HPDE6-E6E7 (cell line): ENCODE results near the gene VEGFD.
"Not testable (repeated sequence)": the region's sequence is repeated elsewhere in the genome, so short reads cannot be mapped to it uniquely, and the experiment has no call there.

Experiments used
- DNase-seq: peaks from one replicate; pipeline ENCODE4 v3.0.0; 2011; ENCODE audit warnings: missing footprints; ENCODE audit errors: extremely low spot score

Gene VEGFD

DNA sequence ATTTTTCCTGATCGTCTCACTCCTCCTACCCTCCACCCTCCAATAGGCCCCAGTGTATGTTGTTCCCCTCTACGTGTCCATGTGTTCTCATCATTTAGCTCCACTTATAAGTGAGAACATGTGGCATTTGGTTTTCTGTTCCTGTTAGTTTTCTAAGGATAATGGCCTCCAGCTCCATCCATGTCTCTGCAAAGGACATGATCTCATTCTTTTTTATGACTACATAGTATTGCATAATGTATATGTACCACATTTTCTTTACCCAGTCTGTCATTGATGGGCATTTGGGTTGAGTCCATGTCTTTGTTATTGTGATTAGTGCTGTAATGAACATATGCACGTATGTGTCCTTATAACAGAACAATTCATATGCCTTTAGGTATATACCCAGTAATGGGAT is 78.3 kb downstream of the VEGFD start:
- DNase-seq: not testable (repeated sequence)

GRCh38 chrX:15301924-15302323 is 82.3 kb downstream of the VEGFD start:
- no peak for DNase-seq

DNA sequence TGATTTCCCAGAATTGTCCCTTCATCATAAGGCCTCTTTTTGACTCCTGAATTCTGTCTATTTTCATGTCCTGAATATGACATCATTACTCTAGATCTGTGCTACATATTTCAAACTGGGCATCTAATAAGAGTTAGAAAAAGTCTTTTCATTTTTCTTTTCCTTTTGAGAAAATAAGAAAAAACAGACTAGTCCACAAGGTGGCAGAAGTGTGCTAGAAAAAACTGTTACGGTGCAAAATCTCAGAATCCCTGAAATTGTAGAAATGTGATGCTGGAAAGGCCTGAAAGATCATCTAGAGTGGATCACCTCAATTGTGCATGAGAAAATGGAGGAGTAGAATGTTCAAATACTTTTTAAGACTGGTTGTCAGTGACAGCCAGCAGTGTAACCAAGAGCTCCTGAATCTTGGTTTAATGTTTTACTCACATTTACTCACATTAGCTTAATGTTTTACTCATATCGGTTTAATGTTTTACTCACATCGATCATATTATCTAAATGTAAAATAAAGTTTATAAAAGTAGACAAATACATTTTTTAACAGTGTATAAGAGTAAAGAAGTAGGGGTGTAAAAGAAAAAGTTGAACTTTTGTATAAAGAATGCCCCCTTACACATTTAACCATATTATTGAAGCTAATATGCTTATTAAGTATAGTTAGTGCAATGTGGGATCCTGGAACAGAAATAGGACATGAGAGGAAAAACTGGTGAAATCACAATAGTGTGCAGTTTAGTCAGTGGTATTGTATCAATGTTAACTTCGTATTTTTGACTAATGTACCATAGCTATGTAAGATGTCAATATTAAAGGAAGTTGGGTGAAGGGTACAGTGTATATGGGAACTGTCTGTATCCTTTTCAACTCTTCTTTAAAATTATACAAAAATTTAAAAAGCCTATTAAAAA is 84.0 kb downstream of the VEGFD start:
- DNase-seq: no peak

- DNase-seq: no peak
Observed at GRCh38 chrX:15298780-15299179, 85.4 kb downstream of the VEGFD start.

DNA sequence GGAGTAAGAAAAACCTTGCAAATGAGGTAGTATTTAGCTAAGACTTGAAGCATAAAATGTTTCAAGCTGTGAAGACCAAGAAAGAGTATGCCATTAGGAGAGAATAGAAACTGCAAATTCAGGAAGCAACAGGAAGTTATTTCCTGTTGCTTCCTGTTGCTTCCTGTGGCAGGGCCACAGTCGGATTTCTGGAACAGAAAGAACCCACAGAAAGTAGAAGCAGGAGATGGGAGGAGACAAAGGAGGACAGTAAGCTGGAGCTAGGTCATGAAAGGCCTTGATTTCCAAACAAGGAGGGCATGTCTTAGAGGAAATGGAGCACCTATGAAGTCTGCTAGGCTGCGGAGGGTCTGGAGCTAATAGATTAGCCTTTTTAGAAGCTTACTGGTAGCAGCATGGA is 86.0 kb downstream of the VEGFD start:
- no peak for DNase-seq
